NB4 (cell line): ENCODE results near the gene CNTNAP2.

ENCODE experiments used
- MYC ChIP-seq: IDR thresholded peaks from 2 replicates; pipeline ENCODE4 v1.6.1; 2011; ENCODE audit warnings: low read depth, low read length
- TF ChIP-seq, protein P1 (sequence below): IDR thresholded peaks from one replicate; pipeline ENCODE4 v1.5.1; 2012; ENCODE audit warnings: low read depth, low read length

DNA sequence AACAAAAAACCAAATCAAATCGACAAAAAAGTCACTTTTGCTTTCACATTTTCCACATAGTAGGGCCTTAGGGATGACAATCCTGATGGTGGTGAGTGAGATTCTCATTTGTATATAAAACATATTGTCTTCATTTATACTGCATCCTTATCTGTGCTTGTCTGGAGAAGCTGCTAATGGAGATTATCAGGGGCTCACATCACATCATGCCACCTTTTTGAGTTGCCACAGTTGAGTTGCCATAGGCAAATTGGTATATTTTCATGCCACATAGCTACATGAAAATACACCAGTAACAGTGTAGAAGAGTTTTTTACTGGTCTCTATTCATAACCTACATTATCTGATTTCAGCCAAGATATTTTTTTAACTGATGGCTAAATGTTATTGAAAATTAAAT, 85.3 kb downstream of the CNTNAP2 start:
- TF ChIP-seq, protein P1, sequence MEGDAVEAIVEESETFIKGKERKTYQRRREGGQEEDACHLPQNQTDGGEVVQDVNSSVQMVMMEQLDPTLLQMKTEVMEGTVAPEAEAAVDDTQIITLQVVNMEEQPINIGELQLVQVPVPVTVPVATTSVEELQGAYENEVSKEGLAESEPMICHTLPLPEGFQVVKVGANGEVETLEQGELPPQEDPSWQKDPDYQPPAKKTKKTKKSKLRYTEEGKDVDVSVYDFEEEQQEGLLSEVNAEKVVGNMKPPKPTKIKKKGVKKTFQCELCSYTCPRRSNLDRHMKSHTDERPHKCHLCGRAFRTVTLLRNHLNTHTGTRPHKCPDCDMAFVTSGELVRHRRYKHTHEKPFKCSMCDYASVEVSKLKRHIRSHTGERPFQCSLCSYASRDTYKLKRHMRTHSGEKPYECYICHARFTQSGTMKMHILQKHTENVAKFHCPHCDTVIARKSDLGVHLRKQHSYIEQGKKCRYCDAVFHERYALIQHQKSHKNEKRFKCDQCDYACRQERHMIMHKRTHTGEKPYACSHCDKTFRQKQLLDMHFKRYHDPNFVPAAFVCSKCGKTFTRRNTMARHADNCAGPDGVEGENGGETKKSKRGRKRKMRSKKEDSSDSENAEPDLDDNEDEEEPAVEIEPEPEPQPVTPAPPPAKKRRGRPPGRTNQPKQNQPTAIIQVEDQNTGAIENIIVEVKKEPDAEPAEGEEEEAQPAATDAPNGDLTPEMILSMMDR = no peak
- no peak for TF ChIP-seq MYC
